ENCODE measurements around the gene LRP1B. TPM values are rescaled to one million over a fixed set of nuclear protein-coding genes. Genes with fewer than 3 reads are reported as not detected.
"Not testable (repeated sequence)": the region's sequence is repeated elsewhere in the genome, so short reads cannot be mapped to it uniquely, and the experiment has no call there.

LRP1B gene
- total RNA-seq, 1 donor from 2014 or later = 8.8 TPM

GRCh38 chr2:140975237-140975636 lies 1155.6 kb downstream of the LRP1B start:
- intact Hi-C loops (cut with DNase I) = no loop called here
- H3K27ac ChIP-seq = no peak overlapping the region

GRCh38 chr2:140972724-140973123 lies 1158.1 kb downstream of the LRP1B start:
- Histone ChIP-seq H3K36me3 (no peaks in the 10 kb centered on the region), H3K27me3 (no peaks in the 10 kb centered on the region), H3K4me3 (no peak overlapping the region), H3K9me3 (no peaks in the 10 kb centered on the region), H3K27ac (no peak overlapping the region), H3K4me1 (no peaks in the 10 kb centered on the region)
- intact Hi-C loops (cut with DNase I) = no loop called here
- no peak for DNase-seq (ENCODE audit: extremely low spot score in 2 of 2)
- no peak for TF ChIP-seq POLR2AphosphoS5 (IDR thresholded peaks at IDR 0.05; ENCODE audit: insufficient read depth in 1 of 2, low read depth in 1 of 2)
- TF ChIP-seq CTCF (IDR thresholded peaks at IDR 0.05) = no peak
- no peak for TF ChIP-seq POLR2A (IDR thresholded peaks at IDR 0.05)

More at GRCh38 chr2:140975237-140975636, 1155.6 kb downstream of the LRP1B start:
- no peak for TF ChIP-seq POLR2AphosphoS5 (IDR thresholded peaks at IDR 0.05; ENCODE audit: insufficient read depth in 1 of 2, low read depth in 1 of 2)
- TF ChIP-seq POLR2A (IDR thresholded peaks at IDR 0.05) = no peak
- TF ChIP-seq CTCF (IDR thresholded peaks at IDR 0.05) = no peak
- DNase-seq (ENCODE audit: extremely low spot score in 2 of 2) = no peak
- Histone ChIP-seq H3K36me3 (no peaks in the 10 kb centered on the region), H3K27me3 (no peaks in the 10 kb centered on the region), H3K4me3 (no peak overlapping the region), H3K4me1 (no peaks in the 10 kb centered on the region), H3K9me3 (no peaks in the 10 kb centered on the region)

- H3K4me3 ChIP-seq; H3K4me1 ChIP-seq; H3K36me3 ChIP-seq; H3K27me3 ChIP-seq; H3K27ac ChIP-seq; DNase-seq (ENCODE audit: extremely low spot score in 2 of 2); H3K9me3 ChIP-seq; intact Hi-C loops (cut with DNase I): not testable (repeated sequence)
These were observed 1166.5 kb downstream of the LRP1B start for GRCh38 chr2:140964324-140964723.

- intact Hi-C loops (cut with DNase I) = no loop called here
- no peaks in the 10 kb centered on the region for H3K4me1 ChIP-seq
- H3K27me3 ChIP-seq = no peaks in the 10 kb centered on the region
- H3K36me3 ChIP-seq = no peaks in the 10 kb centered on the region
- DNase-seq (ENCODE audit: extremely low spot score in 2 of 2) = no peak
- no peak overlapping the region for H3K27ac ChIP-seq
- no peaks in the 10 kb centered on the region for H3K9me3 ChIP-seq
- H3K4me3 ChIP-seq = no peak overlapping the region
- TF ChIP-seq POLR2A (IDR thresholded peaks at IDR 0.05) (no peak), CTCF (IDR thresholded peaks at IDR 0.05) (no peak), POLR2AphosphoS5 (IDR thresholded peaks at IDR 0.05; ENCODE audit: insufficient read depth in 1 of 2, low read depth in 1 of 2) (no peak)
These were observed 1180.9 kb downstream of the LRP1B start for GRCh38 chr2:140949932-140950331.

GRCh38 chr2:140947236-140947635 lies 1183.6 kb downstream of the LRP1B start:
- H3K27me3 ChIP-seq = no peaks in the 10 kb centered on the region
- TF ChIP-seq POLR2A (IDR thresholded peaks at IDR 0.05) (no peak), CTCF (IDR thresholded peaks at IDR 0.05) (no peak), POLR2AphosphoS5 (IDR thresholded peaks at IDR 0.05; ENCODE audit: insufficient read depth in 1 of 2, low read depth in 1 of 2) (no peak)
- H3K36me3 ChIP-seq = no peaks in the 10 kb centered on the region
- DNase-seq (ENCODE audit: extremely low spot score in 2 of 2) = no peak
- H3K4me3 ChIP-seq = no peak overlapping the region
- intact Hi-C loops (cut with DNase I) = no loop called here
- H3K27ac ChIP-seq = no peak overlapping the region
- no peaks in the 10 kb centered on the region for H3K9me3 ChIP-seq
- no peaks in the 10 kb centered on the region for H3K4me1 ChIP-seq

GRCh38 chr2:140943867-140944266 lies 1186.9 kb downstream of the LRP1B start:
- Histone ChIP-seq H3K36me3 (no peaks in the 10 kb centered on the region), H3K27me3 (no peaks in the 10 kb centered on the region), H3K4me1 (no peaks in the 10 kb centered on the region), H3K4me3 (no peak overlapping the region), H3K9me3 (no peaks in the 10 kb centered on the region), H3K27ac (no peak overlapping the region)
- intact Hi-C loops (cut with DNase I) = no loop called here
- no peak for DNase-seq (ENCODE audit: extremely low spot score in 2 of 2)
- TF ChIP-seq CTCF (IDR thresholded peaks at IDR 0.05) (no peak), POLR2A (IDR thresholded peaks at IDR 0.05) (no peak), POLR2AphosphoS5 (IDR thresholded peaks at IDR 0.05; ENCODE audit: insufficient read depth in 1 of 2, low read depth in 1 of 2) (no peak)

Measured in vagina (tissue), 2 donors.